ENCODE results near the gene MAP3K5.

Gene MAP3K5

GRCh38 chr6:136529710-136530109 lies 262.6 kb downstream of the MAP3K5 start:
- DNase-seq, result no peak

GRCh38 chr6:136528477-136528876 lies 263.8 kb downstream of the MAP3K5 start:
- DNase-seq, result no peak

- no peak for DNase-seq
These were observed 264.4 kb downstream of the MAP3K5 start for GRCh38 chr6:136527831-136528230.

GRCh38 chr6:136526937-136527336 lies 265.3 kb downstream of the MAP3K5 start:
- DNase-seq, result no peak

- peak; percentile 21 to 44 for DNase-seq
These were observed 265.9 kb downstream of the MAP3K5 start for GRCh38 chr6:136526196-136526930.

GRCh38 chr6:136525586-136526195 lies 266.6 kb downstream of the MAP3K5 start:
- DNase-seq, result no peak

GRCh38 chr6:136524936-136525413 lies 267.3 kb downstream of the MAP3K5 start:
- no peak for DNase-seq

GRCh38 chr6:136524339-136524935 lies 267.8 kb downstream of the MAP3K5 start:
- DNase-seq, result no peak

- no peak for DNase-seq
These were observed 269.1 kb downstream of the MAP3K5 start for GRCh38 chr6:136523196-136523595.

GRCh38 chr6:136522636-136523035 lies 269.6 kb downstream of the MAP3K5 start:
- DNase-seq, result no peak

- DNase-seq, result no peak
These were observed 270.4 kb downstream of the MAP3K5 start for GRCh38 chr6:136521911-136522310.

GRCh38 chr6:136521427-136521826 lies 270.9 kb downstream of the MAP3K5 start:
- DNase-seq, result no peak

GRCh38 chr6:136520517-136520916 lies 271.8 kb downstream of the MAP3K5 start:
- DNase-seq, result no peak

- DNase-seq, result no peak
These were observed 274.7 kb downstream of the MAP3K5 start for GRCh38 chr6:136517582-136517981.

- no peak for DNase-seq
These were observed 275.3 kb downstream of the MAP3K5 start for GRCh38 chr6:136517002-136517401.

GRCh38 chr6:136514591-136514990 lies 277.7 kb downstream of the MAP3K5 start:
- no peak for DNase-seq

GRCh38 chr6:136511926-136512325 lies 280.4 kb downstream of the MAP3K5 start:
- no peak for DNase-seq

GRCh38 chr6:136511397-136511796 lies 280.9 kb downstream of the MAP3K5 start:
- no peak for DNase-seq

GRCh38 chr6:136510782-136511181 lies 281.5 kb downstream of the MAP3K5 start:
- DNase-seq, result peak; percentile 18 to 21

- peak; percentile 16 to 26 for DNase-seq
These were observed 282.0 kb downstream of the MAP3K5 start for GRCh38 chr6:136510299-136510698.

GRCh38 chr6:136508725-136509392 lies 283.4 kb downstream of the MAP3K5 start:
- no peak for DNase-seq
